Middle frontal gyrus (tissue), 1 donor: ENCODE measurements around the gene USP17L28.
"Not testable (repeated sequence)": the region's sequence is repeated elsewhere in the genome, so short reads cannot be mapped to it uniquely, and the experiment has no call there.

Experiments used
- DNase-seq: peaks from one replicate; pipeline ENCODE4 v3.0.0-alpha.2; 2015; ENCODE audit warnings: low spot score; ENCODE audit errors: extremely low spot score

The USP17L28 gene

GRCh38 chr4:9348593-9348992, at the start of gene USP17L28:
Gene USP17L28 (plus strand): TSS chr4:9348893. CDS start chr4:9348893, 0 bp downstream.
- DNase-seq, result not testable (repeated sequence)

- DNase-seq, result not testable (repeated sequence)
These were observed 24.5 kb upstream of the USP17L28 start for GRCh38 chr4:9324191-9324590.

GRCh38 chr4:9324865-9325264, 23.8 kb upstream of the USP17L28 start, which contains the start of gene USP17L24:
Gene USP17L24 (plus strand): TSS chr4:9325165. CDS start chr4:9325165, 0 bp downstream.
- DNase-seq, result not testable (repeated sequence)

- DNase-seq, result not testable (repeated sequence)
These were observed 19.1 kb upstream of the USP17L28 start, which contains the start of gene USP17L25 for GRCh38 chr4:9329611-9330010. Gene USP17L25 (plus strand): TSS chr4:9329911. CDS start chr4:9329911, 0 bp downstream.

- not testable (repeated sequence) for DNase-seq
These were observed 14.3 kb upstream of the USP17L28 start, which contains the start of gene USP17L26 for GRCh38 chr4:9334358-9334757. Gene USP17L26 (plus strand): TSS chr4:9334658. CDS start chr4:9334658, 0 bp downstream.

GRCh38 chr4:9339103-9339502, 9.6 kb upstream of the USP17L28 start, which contains the start of gene USP17L5:
Gene USP17L5 (plus strand): TSS chr4:9339403. CDS start chr4:9339403, 0 bp downstream.
- DNase-seq, result not testable (repeated sequence)

GRCh38 chr4:9343848-9344247, 4.8 kb upstream of the USP17L28 start, which contains the start of gene USP17L27:
Gene USP17L27 (plus strand): TSS chr4:9344148. CDS start chr4:9344148, 0 bp downstream.
- DNase-seq, result not testable (repeated sequence)

GRCh38 chr4:9350866-9351265, 2.2 kb downstream of the USP17L28 start:
- not testable (repeated sequence) for DNase-seq

- not testable (repeated sequence) for DNase-seq
These were observed 4.6 kb downstream of the USP17L28 start, which contains the start of gene USP17L29 for GRCh38 chr4:9353338-9353737. Gene USP17L29 (plus strand): TSS chr4:9353638. CDS start chr4:9353638, 0 bp downstream.

GRCh38 chr4:9362829-9363228, 14.1 kb downstream of the USP17L28 start, which contains the start of gene USP17L30:
Gene USP17L30 (plus strand): TSS chr4:9363129. CDS start chr4:9363129, 0 bp downstream.
- not testable (repeated sequence) for DNase-seq

- DNase-seq, result not testable (repeated sequence)
These were observed 31.2 kb downstream of the USP17L28 start for GRCh38 chr4:9379881-9380280.

- not testable (repeated sequence) for DNase-seq
These were observed 32.4 kb downstream of the USP17L28 start for GRCh38 chr4:9381012-9381534.

GRCh38 chr4:9384126-9384525, 35.4 kb downstream of the USP17L28 start:
- DNase-seq, result no peak

- not testable (repeated sequence) for DNase-seq
These were observed 40.3 kb downstream of the USP17L28 start for GRCh38 chr4:9389001-9389400.
